ENCODE measurements around the gene ARHGEF7.

The ARHGEF7 gene

GRCh38 chr13:111111376-111111937, 3.7 kb upstream of the ARHGEF7 start:
- no peak for DNase-seq (ENCODE audit: low read depth, low spot score)

GRCh38 chr13:111112196-111112595, 2.9 kb upstream of the ARHGEF7 start:
- DNase-seq (ENCODE audit: low read depth, low spot score), result no peak

GRCh38 chr13:111114362-111115060, 599 bp upstream of the ARHGEF7 start:
- no peak for DNase-seq (ENCODE audit: low read depth, low spot score)

GRCh38 chr13:111115965-111116521, 933 bp downstream of the ARHGEF7 start:
- DNase-seq (ENCODE audit: low read depth, low spot score), result no peak

- no peak for DNase-seq (ENCODE audit: low read depth, low spot score)
Measured at GRCh38 chr13:111116856-111117255, 1.7 kb downstream of the ARHGEF7 start.

GRCh38 chr13:111117289-111117688, 2.2 kb downstream of the ARHGEF7 start:
- DNase-seq (ENCODE audit: low read depth, low spot score), result no peak

GRCh38 chr13:111117961-111118360, 2.9 kb downstream of the ARHGEF7 start:
- no peak for DNase-seq (ENCODE audit: low read depth, low spot score)

- no peak for DNase-seq (ENCODE audit: low read depth, low spot score)
Measured at GRCh38 chr13:111118898-111119607, 3.9 kb downstream of the ARHGEF7 start.

- DNase-seq (ENCODE audit: low read depth, low spot score), result no peak
Measured at GRCh38 chr13:111119966-111120365, 4.9 kb downstream of the ARHGEF7 start.

- DNase-seq (ENCODE audit: low read depth, low spot score), result no peak
Measured at GRCh38 chr13:111120422-111120821, 5.3 kb downstream of the ARHGEF7 start.

- DNase-seq (ENCODE audit: low read depth, low spot score), result no peak
Measured at GRCh38 chr13:111120913-111121312, 5.8 kb downstream of the ARHGEF7 start.

GRCh38 chr13:111121506-111121905, 6.4 kb downstream of the ARHGEF7 start:
- no peak for DNase-seq (ENCODE audit: low read depth, low spot score)

- no peak for DNase-seq (ENCODE audit: low read depth, low spot score)
Measured at GRCh38 chr13:111122056-111122455, 6.9 kb downstream of the ARHGEF7 start.

GRCh38 chr13:111122631-111123030, 7.5 kb downstream of the ARHGEF7 start:
- DNase-seq (ENCODE audit: low read depth, low spot score), result no peak

GRCh38 chr13:111123221-111123620, 8.1 kb downstream of the ARHGEF7 start:
- DNase-seq (ENCODE audit: low read depth, low spot score), result no peak

GRCh38 chr13:111123649-111124048, 8.5 kb downstream of the ARHGEF7 start:
- DNase-seq (ENCODE audit: low read depth, low spot score), result no peak

- DNase-seq (ENCODE audit: low read depth, low spot score), result no peak
Measured at GRCh38 chr13:111126509-111126908, 11.4 kb downstream of the ARHGEF7 start.

- DNase-seq (ENCODE audit: low read depth, low spot score), result no peak
Measured at GRCh38 chr13:111129465-111130115, 14.5 kb downstream of the ARHGEF7 start.

- DNase-seq (ENCODE audit: low read depth, low spot score), result no peak
Measured at GRCh38 chr13:111130116-111130508, 15.0 kb downstream of the ARHGEF7 start.

GRCh38 chr13:111131048-111131447, 15.9 kb downstream of the ARHGEF7 start:
- no peak for DNase-seq (ENCODE audit: low read depth, low spot score)

- DNase-seq (ENCODE audit: low read depth, low spot score), result no peak
Measured at GRCh38 chr13:111131611-111132010, 16.5 kb downstream of the ARHGEF7 start.

- DNase-seq (ENCODE audit: low read depth, low spot score), result no peak
Measured at GRCh38 chr13:111132948-111133347, 17.8 kb downstream of the ARHGEF7 start.

All from activated CD4-positive, CD25-positive, alpha-beta regulatory T cell treated with anti-CD3 and anti-CD28 coated beads, Interleukin-2, amount 50 U/mL, for 16 hours (primary cell).